HG03064 (cell line): ENCODE results near the gene GJA3.
"Not testable (repeated sequence)": the region's sequence is repeated elsewhere in the genome, so short reads cannot be mapped to it uniquely, and the experiment has no call there.

Experiments used
- ATAC-seq: cut with Tn5 transposase; IDR thresholded peaks from one replicate; pipeline ENCODE4 v1.9.1; 2021; ENCODE audit warnings: low read depth; ENCODE audit not compliant: unreplicated experiment

The GJA3 gene

DNA sequence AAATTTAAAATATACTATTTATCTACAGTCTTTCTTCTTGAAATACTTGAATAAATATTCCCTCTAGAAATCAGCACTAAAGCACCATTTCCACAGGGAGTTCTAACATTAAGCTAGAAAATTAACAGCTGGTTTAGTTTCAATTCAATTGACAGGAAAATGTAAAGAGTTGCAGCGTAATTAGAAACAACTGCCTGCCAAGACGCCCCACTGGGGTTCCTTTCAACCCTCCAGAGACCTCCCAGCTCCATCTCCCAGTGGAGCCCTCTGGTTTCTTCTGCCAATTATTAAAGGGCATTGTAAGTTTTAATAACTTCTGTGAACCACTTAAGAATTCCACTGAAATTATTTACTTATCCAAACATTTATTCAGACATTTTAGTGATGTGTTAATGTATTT lies 4.2 kb downstream of the GJA3 start:
- ATAC-seq = no peak

- not testable (repeated sequence) for ATAC-seq
Observed at GRCh38 chr13:20153290-20153689, 7.6 kb downstream of the GJA3 start.

DNA sequence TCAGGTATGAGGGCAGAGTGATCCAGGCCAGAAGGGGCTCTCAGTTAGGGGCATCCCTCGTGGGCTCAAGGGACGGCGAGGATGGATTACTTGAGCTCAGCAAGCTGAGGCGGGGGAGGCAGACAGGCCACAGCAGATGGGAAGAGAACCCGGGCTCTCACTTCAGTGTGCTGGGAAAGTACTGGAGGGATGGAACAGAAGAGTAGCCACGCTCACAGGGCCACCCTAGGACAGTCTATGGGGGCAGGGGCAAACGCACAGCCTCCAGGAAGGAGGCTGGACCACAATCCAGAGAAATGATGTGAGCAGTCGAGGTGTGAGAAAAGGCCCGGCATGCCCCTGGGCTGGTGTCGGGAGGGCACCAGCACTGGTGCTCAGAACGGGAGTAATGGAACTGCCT lies 9.2 kb downstream of the GJA3 start:
- ATAC-seq = no peak

GRCh38 chr13:20151016-20151415 lies 9.8 kb downstream of the GJA3 start:
- no peak for ATAC-seq

DNA sequence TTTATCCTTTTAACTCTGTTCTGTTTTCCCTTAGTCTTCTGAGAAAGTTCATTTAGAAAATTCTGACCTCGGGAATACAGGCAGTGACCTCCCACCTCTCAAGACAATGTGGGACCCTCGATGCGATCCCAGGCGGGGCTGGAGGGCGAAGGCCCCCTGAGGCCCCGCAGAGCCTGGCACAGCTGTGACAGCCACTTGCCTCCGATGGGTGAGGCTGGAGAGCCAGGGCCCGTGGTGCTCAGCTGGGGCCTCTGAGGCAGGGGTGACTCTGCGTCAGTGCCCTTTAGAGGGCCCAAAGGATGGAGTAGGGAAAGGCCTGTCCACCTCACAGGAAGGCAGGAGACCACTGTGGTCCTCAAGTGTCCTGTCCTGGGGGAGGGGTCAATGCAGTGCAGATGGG lies 10.3 kb downstream of the GJA3 start:
- ATAC-seq = no peak

DNA sequence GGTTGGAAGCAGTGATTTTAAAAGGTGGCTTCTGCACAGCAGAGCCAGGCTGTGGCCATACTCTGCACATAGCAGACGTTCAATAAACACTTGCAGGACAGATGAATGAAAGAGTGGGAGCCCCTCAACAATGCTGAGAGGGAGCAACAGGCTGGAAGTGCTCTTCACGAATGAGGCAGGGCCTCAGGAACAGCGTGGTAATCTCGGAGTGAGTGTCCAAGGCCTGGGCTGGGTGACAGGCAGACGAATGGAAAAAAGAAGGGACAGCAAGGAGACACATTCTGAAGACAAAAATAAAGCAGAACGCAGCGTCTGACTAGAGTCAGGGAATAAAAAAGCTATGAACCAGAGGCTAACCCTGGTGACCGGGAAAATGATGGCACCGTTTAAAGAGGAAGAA lies 11.1 kb downstream of the GJA3 start:
- no peak for ATAC-seq

DNA sequence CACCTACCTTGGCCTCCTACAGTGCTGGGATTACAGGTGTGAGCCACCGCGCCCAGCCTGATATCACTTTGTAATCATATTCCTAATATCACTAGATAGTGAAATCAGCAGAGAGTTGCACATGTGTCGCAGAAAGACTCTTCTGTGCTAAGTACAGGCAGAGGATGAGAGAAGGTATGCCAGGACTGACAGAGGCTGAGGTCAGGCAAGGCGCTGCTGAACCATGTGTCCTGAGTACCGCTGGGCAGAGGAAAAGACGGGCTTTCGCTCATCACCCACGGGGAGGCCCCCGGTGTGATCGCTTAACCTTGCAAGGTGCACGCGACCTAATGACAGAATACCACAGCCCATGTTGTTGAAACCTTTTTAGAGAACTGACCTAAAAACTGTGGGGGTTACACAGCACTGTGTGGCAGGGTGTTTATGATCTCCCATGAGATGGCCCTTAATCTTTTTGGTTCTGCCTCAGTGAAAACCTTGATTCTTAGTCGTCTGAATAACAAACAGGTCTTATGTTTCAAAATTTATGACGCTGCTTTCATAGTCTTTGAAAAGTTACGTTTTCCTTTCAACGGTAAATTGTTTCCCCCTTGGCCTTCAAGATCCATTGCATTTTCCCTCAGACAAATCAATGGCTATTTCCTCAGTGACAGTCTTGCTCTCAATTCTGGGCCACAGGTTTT lies 12.2 kb downstream of the GJA3 start:
- ATAC-seq = no peak

GRCh38 chr13:20146381-20146780 lies 14.5 kb downstream of the GJA3 start:
- no peak for ATAC-seq

GRCh38 chr13:20145521-20145920 lies 15.3 kb downstream of the GJA3 start:
- ATAC-seq = no peak

DNA sequence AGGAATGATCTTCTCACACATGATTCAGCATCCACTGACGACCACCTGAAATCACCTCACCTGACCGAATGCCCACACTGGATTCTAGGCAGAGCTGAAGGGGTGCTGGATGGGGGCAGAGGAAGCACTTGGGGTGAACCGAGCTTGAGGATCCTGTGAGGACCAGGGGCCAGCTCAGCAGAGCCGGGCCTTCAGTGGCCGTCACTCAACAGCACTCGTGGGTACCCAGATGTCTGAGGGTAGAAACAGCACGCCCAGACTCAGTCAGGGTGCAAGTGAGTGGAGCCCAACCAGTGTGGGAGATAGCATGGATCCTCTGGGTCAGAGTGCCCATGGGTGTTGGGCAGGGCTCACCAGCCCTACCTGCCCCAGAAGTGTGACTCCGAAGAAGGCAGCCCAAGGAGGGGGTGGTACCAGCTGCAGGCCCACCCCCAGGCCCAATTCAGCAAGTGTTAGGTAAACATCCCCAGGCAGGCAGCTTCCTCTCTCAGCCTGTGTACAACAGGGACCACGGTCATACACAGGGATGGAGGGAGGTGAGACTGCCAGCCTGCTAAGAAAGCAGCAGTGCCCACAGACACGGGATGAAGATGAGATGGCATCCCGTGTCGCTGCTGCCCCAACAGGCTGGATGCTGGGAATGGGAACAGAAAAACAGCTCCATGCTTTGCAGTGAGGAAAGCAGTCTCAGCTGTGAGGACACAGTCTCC lies 16.6 kb downstream of the GJA3 start:
- ATAC-seq = no peak

- ATAC-seq = no peak
Observed at GRCh38 chr13:20142927-20143480, 17.8 kb downstream of the GJA3 start.

DNA sequence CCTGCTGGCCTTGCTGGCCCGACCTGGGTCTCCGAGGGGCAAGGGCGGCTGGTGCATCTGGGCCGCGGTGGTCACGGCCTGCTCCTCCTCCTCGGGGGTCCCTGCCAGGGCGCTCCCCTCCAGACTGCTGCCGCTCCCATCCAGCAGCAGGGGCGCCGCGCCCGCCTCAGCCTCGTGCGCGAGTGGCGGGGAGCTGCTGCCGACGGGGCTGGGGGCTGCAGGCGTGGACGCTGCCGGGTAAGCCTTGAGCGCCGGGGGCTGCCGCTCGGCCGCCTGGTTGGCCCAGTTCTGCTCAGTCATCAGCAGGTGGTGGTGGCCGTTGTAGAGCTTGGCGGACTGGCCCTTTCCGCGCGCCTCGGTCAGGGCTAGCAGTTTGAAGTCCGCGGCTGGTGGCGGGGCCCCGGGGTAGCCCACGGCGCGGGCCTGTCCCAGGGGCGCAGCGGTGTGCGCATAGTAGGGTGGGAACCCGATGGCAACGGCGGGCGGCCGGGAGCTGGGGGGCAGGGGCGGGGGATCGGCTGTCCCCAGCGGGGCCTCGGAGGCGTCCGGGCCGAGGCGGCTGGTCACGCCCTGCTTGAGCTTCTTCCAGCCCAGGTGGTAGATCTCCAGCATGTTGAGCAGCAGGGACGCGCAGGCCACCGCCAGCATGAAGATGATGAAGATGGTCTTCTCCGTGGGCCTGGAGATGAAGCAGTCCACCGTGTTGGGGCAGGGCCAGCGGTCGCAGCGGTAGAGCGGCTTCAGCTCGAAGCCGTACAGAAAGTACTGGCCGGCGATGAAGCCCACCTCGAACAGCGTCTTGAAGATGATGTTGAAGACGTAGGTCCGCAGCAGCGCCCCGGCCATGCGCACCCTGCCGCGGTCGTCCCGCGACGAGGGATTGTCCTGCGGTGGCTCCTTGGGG lies 18.6 kb downstream of the GJA3 start:
- ATAC-seq = no peak

DNA sequence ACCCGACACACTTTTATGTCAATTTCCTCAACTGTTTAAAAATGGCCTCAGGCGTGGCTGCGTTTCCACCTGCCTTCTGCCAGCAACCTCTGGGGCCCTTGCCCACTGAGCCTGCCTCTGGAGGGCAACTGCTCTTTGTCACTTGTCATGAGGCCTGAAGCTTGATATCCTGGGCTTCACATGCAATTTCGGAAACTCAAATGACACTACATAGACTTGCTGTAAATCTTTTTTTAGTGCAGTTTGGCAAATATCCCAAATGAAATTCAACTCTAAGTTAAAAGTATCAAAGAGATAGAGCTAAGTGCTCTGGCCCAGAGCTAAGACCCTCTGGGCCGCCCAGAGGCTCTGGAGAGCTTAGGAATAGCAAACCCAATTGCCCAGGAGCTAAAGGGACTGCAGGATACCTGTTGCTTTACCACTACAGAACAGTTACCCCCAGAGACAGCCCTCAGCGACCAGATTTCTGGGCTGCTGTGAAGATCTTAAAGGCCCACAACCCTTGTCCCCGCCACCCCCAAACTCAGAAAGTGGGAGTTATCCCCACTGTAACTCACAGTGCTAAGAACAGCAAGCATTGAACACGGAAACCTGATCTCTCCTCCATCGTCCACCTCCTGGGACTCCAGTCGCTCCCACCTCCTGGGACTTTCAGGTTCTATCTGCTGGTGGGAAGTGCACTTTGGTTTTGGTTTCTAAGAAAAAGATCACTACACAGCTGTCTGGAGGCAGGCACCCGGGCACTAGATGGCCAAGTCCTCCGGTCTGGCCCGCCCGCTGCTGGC lies 19.4 kb downstream of the GJA3 start:
- no peak for ATAC-seq

- ATAC-seq = no peak
Observed at GRCh38 chr13:20140487-20140886, 20.4 kb downstream of the GJA3 start.

DNA sequence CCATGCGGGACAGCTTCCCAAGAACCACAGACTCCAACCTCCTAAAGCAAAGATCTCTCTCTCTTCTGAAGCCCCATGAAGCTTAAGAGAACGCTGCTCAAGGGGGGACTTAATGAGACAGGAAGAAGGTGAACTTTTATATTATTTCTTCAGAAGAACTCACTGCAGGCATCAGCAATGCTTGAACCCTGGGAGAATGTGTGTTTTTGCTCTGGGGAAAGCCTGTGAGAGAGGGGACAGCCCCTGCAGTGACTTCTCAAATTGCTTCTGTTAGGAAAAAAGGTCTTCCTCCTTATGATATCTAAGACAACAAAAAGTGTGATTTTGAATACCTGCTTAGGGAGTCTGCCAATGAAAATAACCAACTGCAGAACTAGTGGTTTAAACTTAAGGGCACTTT lies 23.0 kb downstream of the GJA3 start:
- ATAC-seq = no peak

DNA sequence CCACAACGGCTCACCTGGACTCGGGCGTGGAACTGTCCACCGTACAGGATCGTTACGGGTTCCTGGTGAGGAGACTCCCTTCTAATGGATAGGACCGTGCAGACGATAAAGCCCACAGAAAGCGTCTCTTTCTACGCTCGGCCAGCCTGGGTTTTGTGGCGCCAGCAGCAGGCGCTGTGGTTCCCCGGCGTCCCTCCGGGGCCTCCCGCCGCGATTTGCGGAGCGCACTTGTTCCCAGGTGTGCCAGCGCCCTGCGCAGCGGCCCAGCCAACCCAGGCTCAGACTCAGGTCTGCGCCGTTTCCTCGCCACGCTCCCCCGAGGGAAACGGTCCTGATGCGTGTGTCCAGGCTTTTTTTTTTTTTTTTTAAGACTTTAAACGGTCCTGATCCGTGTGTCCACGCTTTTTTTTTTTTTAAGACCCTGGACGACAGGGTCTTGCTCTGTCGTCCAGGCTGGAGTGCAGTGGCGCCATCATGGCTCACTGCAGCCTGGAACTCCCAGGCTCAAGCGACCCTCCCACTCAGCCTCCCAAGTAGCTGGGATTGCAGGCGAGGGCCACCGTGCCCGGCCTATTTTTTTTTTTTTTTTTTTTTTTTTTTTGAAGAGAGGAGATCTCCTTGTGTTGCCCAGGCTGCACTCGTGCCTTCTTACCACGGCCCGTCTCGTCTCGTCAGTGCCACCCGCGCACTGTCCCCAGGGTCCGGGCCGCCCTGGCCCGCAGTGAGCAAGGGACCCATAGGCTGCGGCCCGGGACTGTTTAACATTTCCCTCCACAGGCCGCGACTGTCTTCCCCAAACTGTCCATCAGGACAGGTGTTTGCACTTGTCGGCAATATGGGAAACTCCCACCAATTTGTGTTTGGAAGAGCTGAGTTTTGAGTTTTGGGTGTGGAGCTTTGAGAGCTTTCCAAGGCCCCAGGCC lies 23.8 kb downstream of the GJA3 start:
- no peak for ATAC-seq

GRCh38 chr13:20134732-20135131 lies 26.1 kb downstream of the GJA3 start:
- ATAC-seq = no peak

GRCh38 chr13:20132052-20132634 lies 28.7 kb downstream of the GJA3 start:
- no peak for ATAC-seq
